B cell (primary cell): ENCODE results near the gene MOB3B. TPM values are rescaled to one million over a fixed set of nuclear protein-coding genes. Genes with fewer than 3 reads are reported as not detected.

Experiments used
- ATAC-seq: fragments of 200-7000 bp; cut with Tn5 transposase; one replicate; pipeline ENCODE4 v1.10.0; 2021; ENCODE audit warnings: low read depth, mild to moderate bottlenecking, moderate number of reproducible peaks, moderate library complexity
- CTCF ChIA-PET: fragments of 350-600 bp; sonication (Branson Sonifier 250); formaldehyde crosslinking; loops from one replicate; lab custom pipeline; 2021; ENCODE audit warnings: antibody characterized with exemption, inconsistent platforms; lab: Charles Lee
- POLR2A ChIA-PET: fragments of 350-600 bp; sonication (Branson Sonifier 250); formaldehyde crosslinking; loops from one replicate; lab custom pipeline; 2021; ENCODE audit warnings: antibody characterized with exemption; lab: Charles Lee
- DNase-seq: peaks from one replicate; pipeline ENCODE4 v3.0.0; 2013
- H2AFZ ChIP-seq: 2 replicates; pipeline ENCODE4 v1.6.1; 2012; ENCODE audit warnings: mild to moderate bottlenecking, low read depth, low read length; ENCODE audit not compliant: insufficient read depth, poor library complexity, severe bottlenecking
- H3K27ac ChIP-seq, 2 donors: 1 replicate in 1 of 2; 2 replicates in 1 of 2; pipeline ENCODE4 v1.5.1; 2012 to 2013; ENCODE audit warnings: low read length in 2 of 2, mild to moderate bottlenecking in 2 of 2, moderate library complexity in 1 of 2
- H3K27me3 ChIP-seq, 4 experiments: fragments of 200-600 bp in 1 of 4; sonication (generic) in 1 of 4; replicated peaks in 1 of 4; 1 replicate in 2 of 4; 2 replicates in 2 of 4; pipeline versions ENCODE4 v1.6.1 to v1.7.0; 2013 to 2016; ENCODE audit warnings: low read length in 3 of 4, mild to moderate bottlenecking in 2 of 4, mixed read lengths in 1 of 4, moderate library complexity in 1 of 4; ENCODE audit not compliant: insufficient read depth in 4 of 4, control insufficient read depth in 3 of 4; ENCODE audit errors: control extremely low read depth in 1 of 4
- H3K36me3 ChIP-seq, 2 experiments: replicated peaks in 1 of 2; 1 replicate in 1 of 2; 2 replicates in 1 of 2; pipeline versions ENCODE4 v1.6.1 to v1.7.1; 2013; ENCODE audit warnings: low read length in 1 of 2; ENCODE audit not compliant: insufficient read depth in 2 of 2, control insufficient read depth in 1 of 2; ENCODE audit errors: control extremely low read depth in 1 of 2, extremely low read depth in 1 of 2
- H3K4me1 ChIP-seq, 2 donors: fragments of 200-600 bp in 1 of 2; sonication (generic) in 1 of 2; 1 replicate in 1 of 2; 2 replicates in 1 of 2; pipeline versions ENCODE4 v1.5.1 to v1.6.1; 2013 to 2017; ENCODE audit warnings: low read length in 2 of 2; ENCODE audit not compliant: control insufficient read depth in 2 of 2, insufficient read depth in 2 of 2
- H3K4me2 ChIP-seq: replicated peaks from 2 replicates; pipeline ENCODE3; 2012; ENCODE audit warnings: mild to moderate bottlenecking, low read depth, low read length; ENCODE audit not compliant: poor library complexity, severe bottlenecking
- H3K4me3 ChIP-seq, 5 experiments: fragments of 200-600 bp in 1 of 5; sonication (generic) in 1 of 5; 1 replicate in 3 of 5; 2 replicates in 2 of 5; pipeline versions ENCODE4 v1.5.1 to v1.7.0; 2011 to 2016; ENCODE audit warnings: low read length in 4 of 5, mild to moderate bottlenecking in 4 of 5, low read depth in 2 of 5, control low read depth in 1 of 5, moderate library complexity in 1 of 5; ENCODE audit not compliant: insufficient read depth in 1 of 5; ENCODE audit errors: control extremely low read depth in 1 of 5, extremely low read depth in 1 of 5
- H3K79me2 ChIP-seq: fragments of 200-600 bp; sonication (generic); one replicate; pipeline ENCODE4 v1.6.0; 2016; ENCODE audit warnings: low read length; ENCODE audit not compliant: control insufficient read depth, insufficient read depth
- H3K9ac ChIP-seq: fragments of 200-600 bp; sonication (generic); 2 replicates; pipeline ENCODE4 v1.6.1; 2017; ENCODE audit warnings: mild to moderate bottlenecking, low read length, moderate library complexity
- H3K9me3 ChIP-seq, 3 donors: one replicate each; pipeline versions ENCODE4 v1.6.1 to v1.7.1; 2013; ENCODE audit warnings: low read length in 2 of 3; ENCODE audit not compliant: control insufficient read depth in 2 of 3, insufficient read depth in 1 of 3; ENCODE audit errors: control extremely low read depth in 1 of 3
- H4K20me1 ChIP-seq: 2 replicates; pipeline ENCODE4 v1.6.0; 2012; ENCODE audit warnings: mild to moderate bottlenecking, low read length; ENCODE audit not compliant: insufficient read depth, control insufficient read depth, poor library complexity, severe bottlenecking
- H3K27ac Mint-ChIP-seq: one replicate; pipeline ENCODE4 v1.8.0; 2021; ENCODE audit warnings: mixed read lengths
- H3K27me3 Mint-ChIP-seq: one replicate; pipeline ENCODE4 v1.8.0; 2021; ENCODE audit warnings: mixed read lengths
- H3K4me1 Mint-ChIP-seq: one replicate; pipeline ENCODE4 v1.8.0; 2021; ENCODE audit warnings: mixed read lengths
- H3K4me3 Mint-ChIP-seq: one replicate; pipeline ENCODE4 v1.8.0; 2021; ENCODE audit warnings: mixed read lengths
- H3K9me3 Mint-ChIP-seq: one replicate; pipeline ENCODE4 v1.8.0; 2022; ENCODE audit warnings: mixed read lengths; ENCODE audit not compliant: insufficient read depth
- EZH2 ChIP-seq: IDR thresholded peaks from 2 replicates; pipeline ENCODE4 v1.6.1; 2012; ENCODE audit warnings: borderline replicate concordance, low read depth, mild to moderate bottlenecking, moderate library complexity, low read length; ENCODE audit not compliant: insufficient read depth, poor library complexity, severe bottlenecking
- WGBS: methylation state at CpG from one replicate; pipeline ENCODE4 v1.1.5; 2013; ENCODE audit warnings: missing lambda C conversion rate; ENCODE audit not compliant: insufficient coverage; 5-methylcytosine and 5-hydroxymethylcytosine counted together
- intact Hi-C: fragments of 100-400 bp; cut with micrococcal nuclease; formaldehyde crosslinking; loops from one replicate; pipeline ENCODE4 v1.10.0; 2022
- polyA plus RNA-seq: library from polyadenylated mRNA; depleted of rRNA; stranded (reverse); fragments of >200 nt; gene quantifications from 2 replicates; pipeline ENCODE4 v1.2.3, GENCODE V29; 2012
- total RNA-seq, 2 donors: library from RNA; stranded (reverse); fragments of 120-200 nt in 1 of 2; gene quantifications; 1 replicate in 1 of 2; 2 replicates in 1 of 2; pipeline versions ENCODE4 v1.2.3 to v1.2.4, GENCODE V29; 2013 to 2022
- TF ChIP-seq, protein P1 (sequence below): fragments of 200-600 bp; IDR thresholded peaks from one replicate; pipeline ENCODE4 v1.8.0; 2022; ENCODE audit warnings: antibody characterized with exemption, mild to moderate bottlenecking

MOB3B gene
- total and polyA plus RNA-seq, 2 donors (not counting 1 experiment from before 2014, with no cell fraction given), result 7.3 to 7.9 TPM

DNA sequence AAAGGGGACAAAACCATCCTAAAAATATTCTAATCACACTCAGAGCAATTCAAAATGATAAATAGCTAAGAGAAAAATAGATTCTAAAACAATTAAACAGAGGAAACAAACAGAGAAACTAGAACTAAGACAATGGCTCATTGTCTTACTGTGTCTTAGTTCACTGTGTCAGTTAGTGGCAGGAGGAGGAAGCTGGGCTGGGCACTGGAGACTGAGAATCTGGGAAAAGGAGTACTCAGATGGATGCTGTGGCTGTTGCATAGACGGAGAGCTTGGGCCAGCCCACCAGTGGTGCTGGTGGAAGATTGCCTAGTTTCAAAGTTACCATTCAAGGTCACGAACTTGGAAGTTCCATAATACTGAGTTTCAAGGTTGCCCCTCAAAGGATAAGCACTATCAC is 100.2 kb downstream of the MOB3B start:
- Mint-ChIP-seq H3K4me1 (peaks cover 65% of the 10 kb centered on the region), H3K27me3 (no peaks in the 10 kb centered on the region), H3K27ac (no peak overlapping the region), H3K4me3 (no peak overlapping the region), H3K9me3 (no peaks in the 10 kb centered on the region)
- DNase-seq (no peak), ATAC-seq (no peak)
- no peak for TF ChIP-seq EZH2
- TF ChIP-seq, protein P1, sequence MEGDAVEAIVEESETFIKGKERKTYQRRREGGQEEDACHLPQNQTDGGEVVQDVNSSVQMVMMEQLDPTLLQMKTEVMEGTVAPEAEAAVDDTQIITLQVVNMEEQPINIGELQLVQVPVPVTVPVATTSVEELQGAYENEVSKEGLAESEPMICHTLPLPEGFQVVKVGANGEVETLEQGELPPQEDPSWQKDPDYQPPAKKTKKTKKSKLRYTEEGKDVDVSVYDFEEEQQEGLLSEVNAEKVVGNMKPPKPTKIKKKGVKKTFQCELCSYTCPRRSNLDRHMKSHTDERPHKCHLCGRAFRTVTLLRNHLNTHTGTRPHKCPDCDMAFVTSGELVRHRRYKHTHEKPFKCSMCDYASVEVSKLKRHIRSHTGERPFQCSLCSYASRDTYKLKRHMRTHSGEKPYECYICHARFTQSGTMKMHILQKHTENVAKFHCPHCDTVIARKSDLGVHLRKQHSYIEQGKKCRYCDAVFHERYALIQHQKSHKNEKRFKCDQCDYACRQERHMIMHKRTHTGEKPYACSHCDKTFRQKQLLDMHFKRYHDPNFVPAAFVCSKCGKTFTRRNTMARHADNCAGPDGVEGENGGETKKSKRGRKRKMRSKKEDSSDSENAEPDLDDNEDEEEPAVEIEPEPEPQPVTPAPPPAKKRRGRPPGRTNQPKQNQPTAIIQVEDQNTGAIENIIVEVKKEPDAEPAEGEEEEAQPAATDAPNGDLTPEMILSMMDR, result no peak
- Histone ChIP-seq H3K79me2 (peaks cover 95% of the 10 kb centered on the region), H3K4me2 (no peak overlapping the region), H3K4me3 (no peak overlapping the region), H3K9ac (no peak overlapping the region), H2AFZ (no peak overlapping the region), H3K9me3 (no peaks in the 10 kb centered on the region), H3K27ac (no peak overlapping the region), H3K27me3 (no peaks in the 10 kb centered on the region), H4K20me1 (no peaks in the 10 kb centered on the region), H3K36me3 (no peaks in the 10 kb centered on the region), H3K4me1 (peaks cover 30 to 33% of the 10 kb centered on the region in 2 donors)
- 100% methylated on average over 2 of the region's 2 CpGs for WGBS
- ChIA-PET POLR2A (no interaction called here), CTCF (interaction anchor here (0.6 to 1.6 kb wide), 4 partner anchors 49 to 97 kb away, joined by 3 to 6 read pairs (median 4); no protein-coding TSS in a partner anchor)
- intact Hi-C loops, result no loop called here

DNA sequence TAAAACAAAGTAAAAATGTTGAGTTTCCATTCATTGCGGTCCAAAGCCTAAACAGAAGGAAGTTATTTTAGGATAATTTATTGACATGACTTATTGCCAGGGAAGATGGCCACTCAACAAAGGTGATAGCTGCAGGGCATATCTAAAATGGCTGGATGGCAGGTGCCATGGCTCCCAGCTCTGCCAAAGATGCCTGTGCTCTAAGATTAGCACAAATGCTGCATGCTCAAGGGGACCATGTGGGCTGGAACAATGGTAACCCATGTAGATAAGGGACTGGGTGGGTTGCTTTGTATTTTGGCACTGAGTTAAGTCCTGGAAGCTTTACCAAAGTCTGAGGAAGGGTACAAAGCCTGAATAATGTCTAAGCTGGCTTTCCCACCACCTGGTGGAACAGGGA is 101.1 kb downstream of the MOB3B start:
- Histone ChIP-seq H4K20me1 (no peaks in the 10 kb centered on the region), H3K36me3 (no peaks in the 10 kb centered on the region), H3K4me3 (no peak overlapping the region), H3K9me3 (no peaks in the 10 kb centered on the region), H3K4me2 (no peak overlapping the region), H3K4me1 (peaks cover 30 to 33% of the 10 kb centered on the region in 2 donors), H3K79me2 (peaks cover 89% of the 10 kb centered on the region), H3K27ac (no peak overlapping the region), H3K9ac (no peak overlapping the region), H3K27me3 (no peaks in the 10 kb centered on the region), H2AFZ (no peak overlapping the region)
- DNase-seq, result no peak
- ATAC-seq, result no peak
- no peak overlapping the region for H3K27ac Mint-ChIP-seq
- H3K9me3 Mint-ChIP-seq, result no peaks in the 10 kb centered on the region
- POLR2A ChIA-PET, result no interaction called here
- H3K27me3 Mint-ChIP-seq, result no peaks in the 10 kb centered on the region
- intact Hi-C loops, result no loop called here
- CTCF ChIA-PET, result interaction anchor here (1.3 to 1.6 kb wide), 3 partner anchors 9 to 96 kb away, joined by 4 to 6 read pairs (median 4); no protein-coding TSS in a partner anchor
- peaks cover 65% of the 10 kb centered on the region for H3K4me1 Mint-ChIP-seq
- TF ChIP-seq, protein P1, result no peak
- TF ChIP-seq EZH2, result no peak
- 93% methylated on average over 1 of the region's 1 CpG for WGBS
- no peak overlapping the region for H3K4me3 Mint-ChIP-seq
